GM18505 (cell line): ENCODE measurements around the gene USE1.
"Not testable (repeated sequence)": the region's sequence is repeated elsewhere in the genome, so short reads cannot be mapped to it uniquely, and the experiment has no call there.

Source experiments
- ATAC-seq: cut with Tn5 transposase; IDR thresholded peaks from one replicate; pipeline ENCODE4 v1.9.1; 2021; ENCODE audit not compliant: unreplicated experiment
- POLR2A ChIP-seq: IDR thresholded peaks from 4 replicates; pipeline ENCODE4 v1.6.1; 2011; ENCODE audit warnings: borderline replicate concordance; ENCODE audit not compliant: insufficient read depth, insufficient read length; ENCODE audit errors: extremely low read depth

Gene USE1, protein sequence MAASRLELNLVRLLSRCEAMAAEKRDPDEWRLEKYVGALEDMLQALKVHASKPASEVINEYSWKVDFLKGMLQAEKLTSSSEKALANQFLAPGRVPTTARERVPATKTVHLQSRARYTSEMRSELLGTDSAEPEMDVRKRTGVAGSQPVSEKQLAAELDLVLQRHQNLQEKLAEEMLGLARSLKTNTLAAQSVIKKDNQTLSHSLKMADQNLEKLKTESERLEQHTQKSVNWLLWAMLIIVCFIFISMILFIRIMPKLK

GRCh38 chr19:17215127-17215971 lies at the start of gene USE1:
Gene USE1 (plus strand): TSS chr19:17215357. CDS start chr19:17215406, 49 bp downstream.
- ATAC-seq: peak; percentile 66
- TF ChIP-seq POLR2A: peak; percentile 95

GRCh38 chr19:17165715-17166114 lies 49.4 kb upstream of the USE1 start:
- ATAC-seq: no peak
- no peak for TF ChIP-seq POLR2A

DNA sequence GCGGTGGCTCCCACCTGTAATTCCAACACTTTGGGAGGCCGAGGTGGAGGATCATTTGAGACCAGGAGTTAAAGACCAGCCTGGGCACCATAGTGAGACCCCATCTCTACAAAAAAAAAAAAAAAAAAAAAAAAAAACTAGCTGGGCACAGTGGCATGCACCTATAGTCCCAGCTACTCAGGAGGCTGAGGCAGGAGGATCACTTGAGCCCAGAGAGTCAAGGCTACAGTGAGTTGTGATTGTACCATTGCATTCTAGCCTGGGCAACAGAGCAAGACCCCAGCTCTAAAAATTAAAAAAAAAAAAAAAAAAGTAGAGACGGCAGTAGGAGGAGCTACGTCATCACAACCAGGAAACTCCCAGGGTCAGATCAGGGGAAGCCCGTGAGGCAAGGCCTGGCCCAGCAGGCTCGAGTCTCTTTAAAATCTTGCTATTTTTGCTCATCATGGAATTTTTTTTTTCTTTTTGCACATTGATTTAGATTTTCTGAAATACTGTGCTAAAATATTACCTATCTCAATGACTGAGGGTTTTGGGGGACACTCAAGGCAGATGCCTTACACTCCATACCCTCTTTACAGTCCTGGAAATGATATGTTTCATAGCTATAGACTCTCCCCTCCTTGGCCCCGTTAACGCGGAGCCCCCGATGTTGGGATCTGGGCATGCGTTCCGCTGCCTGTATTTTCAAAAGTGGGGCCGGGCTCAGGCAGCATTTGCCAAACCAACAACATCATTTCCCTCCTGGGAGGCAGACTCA lies 44.4 kb upstream of the USE1 start:
- ATAC-seq: no peak
- TF ChIP-seq POLR2A: no peak

DNA sequence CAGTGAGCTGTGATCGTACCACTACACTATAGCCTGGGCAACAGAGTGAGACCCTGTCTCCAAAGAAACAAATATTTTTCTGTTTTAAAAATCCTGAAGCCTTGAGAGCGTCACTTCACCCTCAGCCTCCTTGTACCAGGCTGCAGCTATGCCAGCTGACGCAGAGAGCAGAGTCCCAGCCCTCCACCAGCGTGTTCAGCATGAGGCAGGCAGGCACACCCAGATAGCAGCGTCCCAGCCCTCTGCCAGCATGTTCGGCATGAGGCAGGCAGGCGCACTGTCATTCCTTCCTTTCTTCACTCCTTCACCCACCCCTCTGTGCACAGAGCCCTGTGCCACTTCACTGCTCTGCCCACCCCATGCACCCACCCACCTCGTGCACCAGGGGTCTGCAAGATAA lies 43.3 kb upstream of the USE1 start:
- no peak for ATAC-seq
- no peak for TF ChIP-seq POLR2A

DNA sequence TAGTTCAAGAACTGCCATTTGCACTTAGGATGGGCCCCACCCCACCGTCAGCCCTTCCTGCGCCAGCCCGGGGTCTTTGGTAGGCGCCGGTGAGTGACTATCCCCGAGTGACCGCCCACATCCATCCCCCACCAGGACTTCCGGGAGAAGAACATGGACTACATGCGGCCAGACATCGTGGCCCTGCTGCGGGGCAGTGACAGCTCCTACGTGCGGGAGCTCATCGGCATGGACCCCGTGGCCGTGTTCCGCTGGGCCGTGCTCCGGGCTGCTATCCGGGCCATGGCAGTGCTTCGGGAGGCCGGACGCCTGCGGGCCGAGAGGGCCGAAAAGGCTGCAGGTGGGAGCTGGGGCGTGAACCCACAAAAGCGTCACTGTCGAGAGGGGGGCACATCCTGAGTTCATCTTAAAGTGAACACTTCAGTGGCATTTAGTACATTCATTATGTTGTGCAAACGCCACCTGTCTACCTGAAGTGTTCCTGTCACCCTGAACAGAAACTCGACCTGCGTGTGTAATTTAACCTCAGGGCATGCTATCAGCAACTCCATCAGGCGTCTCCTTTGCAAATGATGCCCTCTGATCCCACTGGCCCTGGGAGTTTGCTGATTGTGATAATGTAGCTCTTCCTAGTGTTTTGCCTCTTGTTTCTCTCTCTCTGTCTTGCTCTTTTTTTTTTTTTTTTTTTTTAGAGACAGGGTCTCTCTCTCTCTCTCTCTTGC lies 42.4 kb upstream of the USE1 start:
- no peak for ATAC-seq
- no peak for TF ChIP-seq POLR2A

- no peak for ATAC-seq
- TF ChIP-seq POLR2A: no peak
These were observed 36.9 kb upstream of the USE1 start for GRCh38 chr19:17178291-17178690.

- ATAC-seq: no peak
- no peak for TF ChIP-seq POLR2A
These were observed 34.0 kb upstream of the USE1 start for GRCh38 chr19:17180997-17181702.

DNA sequence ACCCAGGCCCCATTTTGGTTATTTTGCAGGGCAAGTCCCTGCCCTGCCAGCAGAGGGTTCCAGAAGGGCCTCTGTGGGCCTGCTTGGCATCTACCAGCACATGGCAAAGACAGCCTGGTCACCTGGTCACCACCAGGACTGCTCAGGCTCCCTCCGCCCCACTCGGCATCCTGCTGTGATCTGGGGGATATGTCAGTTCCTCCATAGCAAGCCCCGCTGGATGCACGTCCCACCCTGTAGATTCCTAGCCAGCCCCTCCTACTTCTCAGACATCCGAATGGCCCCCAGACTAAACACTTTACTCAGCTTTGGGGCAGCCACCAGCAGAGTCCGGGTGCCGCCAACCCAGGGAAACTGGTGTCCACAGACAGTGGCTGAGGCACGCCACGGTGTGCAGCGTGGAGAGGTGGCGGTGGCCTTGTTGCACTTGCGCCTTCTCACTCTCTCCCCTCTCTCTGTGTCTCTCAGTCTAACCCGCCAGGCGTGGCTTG lies 31.8 kb upstream of the USE1 start:
- no peak for TF ChIP-seq POLR2A
- no peak for ATAC-seq

GRCh38 chr19:17183858-17184321 lies 31.3 kb upstream of the USE1 start:
- ATAC-seq: no peak

DNA sequence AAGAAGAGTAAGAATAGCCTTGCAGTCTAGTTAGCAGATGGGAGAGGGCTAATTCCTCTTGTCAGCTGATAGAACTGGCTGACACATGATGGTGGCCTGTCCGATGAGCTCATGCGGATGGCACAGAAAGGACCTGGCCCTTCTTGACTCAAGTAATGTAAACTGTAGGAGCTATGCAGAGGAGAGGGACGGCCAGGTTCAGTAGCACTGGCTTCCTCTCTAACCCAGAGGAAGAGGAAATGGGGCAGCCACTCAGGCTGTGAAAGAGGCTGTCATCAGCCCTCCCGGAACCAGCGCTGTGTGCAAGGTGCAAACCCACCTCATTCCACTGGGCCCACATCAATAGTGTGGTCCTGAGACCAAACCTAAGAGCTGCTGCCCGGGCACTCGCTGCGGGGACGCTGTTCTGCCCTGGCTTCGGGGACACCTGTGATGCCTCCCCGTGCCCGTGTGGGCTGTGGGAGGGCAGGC lies 30.8 kb upstream of the USE1 start:
- TF ChIP-seq POLR2A: no peak
- no peak for ATAC-seq

More at GRCh38 chr19:17183858-17184321, 31.3 kb upstream of the USE1 start:
- TF ChIP-seq POLR2A: no peak

- ATAC-seq: no peak
- no peak for TF ChIP-seq POLR2A
These were observed 29.6 kb upstream of the USE1 start for GRCh38 chr19:17185590-17185989.

DNA sequence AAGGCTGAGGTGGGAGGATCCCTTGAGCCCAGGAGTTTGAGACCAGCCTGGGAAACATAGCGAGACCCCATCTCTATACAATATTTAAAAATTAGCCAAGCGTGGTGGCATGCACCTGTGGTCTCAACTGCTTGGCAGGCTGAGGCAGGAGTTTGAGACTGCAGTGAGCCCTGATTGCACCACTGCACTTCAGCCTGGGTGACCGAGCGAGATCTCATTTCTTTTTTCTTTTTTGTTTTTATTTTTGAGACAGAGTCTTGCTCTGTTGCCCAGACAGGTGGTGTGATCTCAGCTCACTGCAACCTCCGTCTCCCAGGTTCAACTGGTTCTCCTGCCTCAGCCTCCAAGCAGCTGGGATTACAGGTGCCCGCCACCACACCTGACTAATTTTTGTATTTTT lies 23.4 kb upstream of the USE1 start:
- not testable (repeated sequence) for ATAC-seq
